Left lung (tissue), 10 donors: ENCODE data around the gene LDLRAD3. TPM values are rescaled to one million over a fixed set of nuclear protein-coding genes. Genes with fewer than 3 reads are reported as not detected.
A peak's percentile ranks its signal among the peaks of the same experiment; 100 is the strongest.

Experiments used
- ATAC-seq: fragments of 200-7000 bp; cut with Tn5 transposase; one replicate; pipeline ENCODE4 v1.9.1; 2020; ENCODE audit warnings: moderate library complexity
- DNase-seq, 4 donors: peaks; one replicate each; pipeline ENCODE4 v3.0.0-alpha.2; 2013 to 2020
- H3K27ac ChIP-seq, 2 donors: fragments of 200-600 bp; sonication (generic) in 1 of 2; one replicate each; pipeline versions ENCODE4 v1.5.0 to v1.8.0; 2020 to 2021
- H3K27me3 ChIP-seq, 2 donors: fragments of 200-600 bp; sonication (generic) in 1 of 2; one replicate each; pipeline versions ENCODE4 v1.5.0 to v1.8.0; 2020 to 2021
- H3K36me3 ChIP-seq, 2 donors: fragments of 200-600 bp; sonication (generic) in 1 of 2; one replicate each; pipeline versions ENCODE4 v1.5.0 to v1.8.0; 2020 to 2021
- H3K4me1 ChIP-seq, 2 donors: fragments of 200-600 bp; one replicate each; pipeline ENCODE4 v1.8.0; 2021
- H3K4me3 ChIP-seq, 2 donors: fragments of 200-600 bp; sonication (generic) in 1 of 2; one replicate each; pipeline versions ENCODE4 v1.5.0 to v1.8.0; 2020 to 2021; ENCODE audit warnings: mild to moderate bottlenecking in 1 of 2
- H3K9me3 ChIP-seq, 2 donors: fragments of 200-600 bp; sonication (generic) in 1 of 2; one replicate each; pipeline versions ENCODE4 v1.5.0 to v1.8.0; 2020 to 2021
- CTCF ChIP-seq, 2 donors: fragments of 200-600 bp; sonication (generic) in 1 of 2; IDR thresholded peaks; one replicate each; pipeline versions ENCODE4 v1.5.0 to v1.8.0; 2021; ENCODE audit warnings: antibody characterized with exemption in 2 of 2
- intact Hi-C, 2 donors: fragments of 100-400 bp; cut with DNase I; formaldehyde crosslinking; loops; one replicate each; pipeline versions ENCODE4 v1.11.2 to v1.14.2; 2022
- polyA plus RNA-seq, 6 donors: library from polyadenylated mRNA; unstranded; fragments of 120-200 nt; gene quantifications; one replicate each; pipeline ENCODE4 v1.2.1, GENCODE V29; 2013; ENCODE audit not compliant: insufficient read length in 6 of 6
- total RNA-seq, 2 donors: library from RNA; stranded (reverse); fragmentation: NEBNext Ultra II Directional; extraction: Animal tissue kit (Norgen Biotek cat#: 25700); gene quantifications; one replicate each; pipeline ENCODE4 v1.2.1, GENCODE V29; 2021
- donor health status: DM: no; HTN: yes; CAD: no.
- donor health status: DM: no; HTN: no; CAD: no.

LDLRAD3 gene
- total and polyA plus RNA-seq, 8 donors = 7.1 to 18.2 (median 16.8) TPM

DNA sequence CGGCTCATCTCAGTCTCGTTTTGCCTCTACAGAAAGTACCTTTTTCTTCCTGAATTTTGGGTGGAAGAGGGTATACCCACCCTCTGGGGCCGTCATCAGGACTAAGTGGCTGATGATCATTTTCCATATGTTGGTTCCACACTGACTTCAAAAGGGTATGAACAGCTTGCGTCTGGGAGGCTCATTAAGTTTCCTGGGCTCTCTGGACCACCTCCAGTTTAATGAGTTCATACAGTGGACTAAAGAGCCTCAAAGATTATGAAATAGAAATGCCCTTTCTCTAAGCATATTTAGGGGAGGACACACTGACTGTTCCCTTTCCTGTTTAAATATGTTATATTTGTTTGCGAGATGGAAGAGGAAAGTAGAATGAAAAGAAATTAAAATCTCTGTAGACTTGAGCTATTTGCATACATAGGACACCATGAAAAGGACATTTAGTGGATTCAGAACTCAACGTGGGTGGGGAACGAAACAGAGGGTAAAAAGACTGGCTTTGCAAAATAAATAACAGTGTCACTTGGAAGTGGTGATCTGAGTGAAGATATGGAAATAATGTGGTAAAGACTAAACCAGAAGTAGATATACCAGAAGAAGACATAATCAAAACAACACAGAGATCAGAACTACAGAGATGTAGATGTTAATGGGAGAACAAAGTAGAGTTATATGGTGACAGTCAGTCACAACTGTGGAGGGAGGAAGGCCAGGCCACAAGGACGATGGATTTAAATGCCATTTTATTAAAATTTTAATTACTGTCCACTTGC lies 18.7 kb downstream of the LDLRAD3 start:
- DNase-seq (peak in 2 of 4 donors; percentile 41 to 64), ATAC-seq (no peak)
- no peaks in the 10 kb centered on the region for H3K27me3 ChIP-seq
- H3K4me3 ChIP-seq = no peak overlapping the region
- intact Hi-C loops = no loop called here
- H3K9me3 ChIP-seq = no peaks in the 10 kb centered on the region
- no peaks in the 10 kb centered on the region for H3K4me1 ChIP-seq
- H3K36me3 ChIP-seq = no peaks in the 10 kb centered on the region
- no peak overlapping the region for H3K27ac ChIP-seq
- no peak for TF ChIP-seq CTCF (IDR thresholded peaks at IDR 0.05)

- no peak for TF ChIP-seq CTCF (IDR thresholded peaks at IDR 0.05)
- Histone ChIP-seq H3K4me3 (no peak overlapping the region), H3K27me3 (no peaks in the 10 kb centered on the region), H3K36me3 (no peaks in the 10 kb centered on the region), H3K27ac (no peak overlapping the region), H3K4me1 (no peaks in the 10 kb centered on the region), H3K9me3 (no peaks in the 10 kb centered on the region)
- ATAC-seq = no peak
- intact Hi-C loops = no loop called here
- no peak for DNase-seq
Observed at GRCh38 chr11:35963911-35964310, 20.0 kb downstream of the LDLRAD3 start.

- intact Hi-C loops = no loop called here
- no peaks in the 10 kb centered on the region for H3K27me3 ChIP-seq
- no peaks in the 10 kb centered on the region for H3K36me3 ChIP-seq
- TF ChIP-seq CTCF (IDR thresholded peaks at IDR 0.05) = no peak
- no peaks in the 10 kb centered on the region for H3K9me3 ChIP-seq
- H3K4me3 ChIP-seq = no peak overlapping the region
- DNase-seq (no peak), ATAC-seq (no peak)
- no peak overlapping the region for H3K27ac ChIP-seq
- no peaks in the 10 kb centered on the region for H3K4me1 ChIP-seq
Observed at GRCh38 chr11:35964841-35965240, 21.0 kb downstream of the LDLRAD3 start.

DNA sequence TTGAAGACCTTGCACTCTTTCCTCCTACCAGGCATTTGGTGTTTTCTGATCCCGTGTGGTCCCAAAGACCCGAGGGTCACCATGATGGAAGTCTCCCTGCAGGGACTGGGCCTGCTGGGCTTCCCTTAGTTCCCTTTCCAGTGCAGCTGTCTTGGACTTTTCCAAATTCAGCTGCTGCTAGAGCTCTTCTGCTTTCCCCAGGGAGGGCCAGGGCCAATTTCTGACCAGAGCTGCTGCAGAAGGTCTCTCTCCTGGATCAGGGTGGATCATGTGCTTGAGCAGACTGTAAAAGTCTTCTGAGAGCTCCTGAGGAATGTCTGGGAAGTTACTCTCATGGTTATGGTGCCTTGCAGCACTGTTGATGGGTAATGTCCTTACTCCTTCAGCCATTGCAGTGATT lies 23.2 kb downstream of the LDLRAD3 start:
- intact Hi-C loops = no loop called here
- Histone ChIP-seq H3K9me3 (no peaks in the 10 kb centered on the region), H3K27ac (no peak overlapping the region), H3K27me3 (no peaks in the 10 kb centered on the region), H3K4me1 (no peaks in the 10 kb centered on the region), H3K36me3 (no peaks in the 10 kb centered on the region), H3K4me3 (no peak overlapping the region)
- TF ChIP-seq CTCF (IDR thresholded peaks at IDR 0.05) = no peak
- DNase-seq = no peak
- no peak for ATAC-seq

- intact Hi-C loops = no loop called here
- DNase-seq (no peak), ATAC-seq (no peak)
- no peak overlapping the region for H3K27ac ChIP-seq
- H3K4me3 ChIP-seq = no peak overlapping the region
- no peaks in the 10 kb centered on the region for H3K4me1 ChIP-seq
- H3K9me3 ChIP-seq = no peaks in the 10 kb centered on the region
- TF ChIP-seq CTCF (IDR thresholded peaks at IDR 0.05) = no peak
- no peaks in the 10 kb centered on the region for H3K27me3 ChIP-seq
- H3K36me3 ChIP-seq = no peaks in the 10 kb centered on the region
Observed at GRCh38 chr11:35968386-35969088, 24.7 kb downstream of the LDLRAD3 start.
